ENCODE results near the gene NRXN3. TPM values are rescaled to one million over a fixed set of nuclear protein-coding genes. Genes with fewer than 3 reads are reported as not detected.
"Not testable (repeated sequence)": the region's sequence is repeated elsewhere in the genome, so short reads cannot be mapped to it uniquely, and the experiment has no call there.

NRXN3 gene
- total and polyA plus RNA-seq, 8 donors, result 0.53 to 2.5 (median 1.5) TPM

DNA sequence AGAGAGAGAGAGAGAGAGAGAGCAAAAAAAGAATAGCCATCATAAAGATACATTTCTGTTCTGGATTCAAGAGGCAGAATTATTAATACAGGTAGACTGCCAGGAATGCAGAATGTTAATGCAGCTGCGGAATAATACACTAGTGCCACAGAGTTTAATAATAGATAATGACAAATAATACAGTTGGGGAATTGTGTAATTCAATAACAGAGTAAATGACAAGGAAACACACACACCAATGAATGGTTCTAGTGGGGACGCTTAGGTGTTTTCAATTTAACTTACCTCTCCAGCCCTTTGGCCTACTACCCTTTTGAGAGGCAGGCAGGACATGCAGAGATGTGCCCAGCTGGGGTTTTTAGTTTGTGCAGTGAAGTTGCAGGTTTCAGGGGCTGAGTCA lies 313.9 kb downstream of the NRXN3 start:
- DNase-seq (no peak), FAIRE-seq (no peak), ATAC-seq (no peak)
- Histone ChIP-seq H3K27ac (no peak overlapping the region), H3K4me1 (no peaks in the 10 kb centered on the region), H3K36me3 (no peaks in the 10 kb centered on the region), H3K27me3 (peaks cover 0 to 3% (median 0%) of the 10 kb centered on the region in 4 donors), H3K9me3 (no peaks in the 10 kb centered on the region), H3K4me3 (no peak overlapping the region)
- TF ChIP-seq, protein P1, sequence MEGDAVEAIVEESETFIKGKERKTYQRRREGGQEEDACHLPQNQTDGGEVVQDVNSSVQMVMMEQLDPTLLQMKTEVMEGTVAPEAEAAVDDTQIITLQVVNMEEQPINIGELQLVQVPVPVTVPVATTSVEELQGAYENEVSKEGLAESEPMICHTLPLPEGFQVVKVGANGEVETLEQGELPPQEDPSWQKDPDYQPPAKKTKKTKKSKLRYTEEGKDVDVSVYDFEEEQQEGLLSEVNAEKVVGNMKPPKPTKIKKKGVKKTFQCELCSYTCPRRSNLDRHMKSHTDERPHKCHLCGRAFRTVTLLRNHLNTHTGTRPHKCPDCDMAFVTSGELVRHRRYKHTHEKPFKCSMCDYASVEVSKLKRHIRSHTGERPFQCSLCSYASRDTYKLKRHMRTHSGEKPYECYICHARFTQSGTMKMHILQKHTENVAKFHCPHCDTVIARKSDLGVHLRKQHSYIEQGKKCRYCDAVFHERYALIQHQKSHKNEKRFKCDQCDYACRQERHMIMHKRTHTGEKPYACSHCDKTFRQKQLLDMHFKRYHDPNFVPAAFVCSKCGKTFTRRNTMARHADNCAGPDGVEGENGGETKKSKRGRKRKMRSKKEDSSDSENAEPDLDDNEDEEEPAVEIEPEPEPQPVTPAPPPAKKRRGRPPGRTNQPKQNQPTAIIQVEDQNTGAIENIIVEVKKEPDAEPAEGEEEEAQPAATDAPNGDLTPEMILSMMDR (IDR thresholded peaks at IDR 0.05), result no peak
- 58 to 81% methylated on average over 2 of the region's 2 CpGs for WGBS, 2 donors
- intact Hi-C loops (cut with DNase I), result no loop called here

DNA sequence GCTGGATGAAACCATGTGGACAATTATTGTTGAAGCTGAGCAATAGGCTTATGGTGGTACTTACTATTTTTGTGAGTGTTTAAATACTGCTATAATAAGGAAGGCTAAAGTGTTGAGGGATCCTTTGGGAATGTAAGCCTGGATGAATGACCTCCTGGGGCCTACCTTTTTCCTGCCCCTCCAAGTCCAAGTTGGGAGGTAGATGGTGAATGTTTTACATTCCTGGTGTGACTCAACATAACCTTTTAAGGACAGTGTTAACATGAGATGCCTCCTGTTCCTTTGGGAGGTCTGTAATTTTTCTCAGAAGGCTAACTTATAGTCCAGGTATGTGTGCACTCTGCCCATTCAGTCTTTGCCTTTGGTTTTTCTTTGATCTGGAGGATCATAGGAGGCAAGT lies 315.9 kb downstream of the NRXN3 start:
- no peak for DNase-seq
- Histone ChIP-seq H3K9me3 (no peaks in the 10 kb centered on the region), H3K4me3 (no peak overlapping the region), H3K36me3 (no peaks in the 10 kb centered on the region), H3K27me3 (no peaks in the 10 kb centered on the region), H3K4me1 (no peaks in the 10 kb centered on the region), H3K27ac (no peak overlapping the region)
- intact Hi-C loops (cut with DNase I), result no loop called here
- TF ChIP-seq, protein P1 (IDR thresholded peaks at IDR 0.05), result no peak
- no peak for FAIRE-seq
- ATAC-seq, result no peak

DNA sequence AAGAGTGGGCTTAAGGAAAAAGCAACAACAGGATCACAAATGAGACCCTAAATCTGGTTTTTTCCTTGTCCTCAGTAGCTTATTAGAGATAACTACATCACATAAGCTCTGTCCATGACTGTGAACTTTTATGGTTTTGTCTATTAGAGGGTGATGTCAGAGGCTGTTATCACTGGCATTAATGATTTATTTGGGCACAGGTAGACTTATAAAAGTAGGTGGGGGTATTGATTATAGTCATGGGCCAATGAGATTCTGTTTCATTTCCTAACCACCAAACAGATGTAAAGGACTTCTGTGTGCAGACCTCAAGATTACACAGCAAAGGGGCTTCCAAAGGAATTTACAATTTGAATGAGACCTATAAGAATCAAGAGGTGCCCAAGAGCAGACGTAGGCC lies 316.4 kb downstream of the NRXN3 start:
- no peak for FAIRE-seq
- no peak for ATAC-seq
- Histone ChIP-seq H3K9me3 (no peaks in the 10 kb centered on the region), H3K27me3 (no peaks in the 10 kb centered on the region), H3K27ac (no peak overlapping the region), H3K4me3 (no peak overlapping the region), H3K36me3 (no peaks in the 10 kb centered on the region), H3K4me1 (no peaks in the 10 kb centered on the region)
- 67 to 75% methylated on average over 1 of the region's 1 CpG for WGBS, 2 donors
- intact Hi-C loops (cut with DNase I), result no loop called here
- TF ChIP-seq, protein P1 (IDR thresholded peaks at IDR 0.05), result no peak
- DNase-seq, result no peak

DNA sequence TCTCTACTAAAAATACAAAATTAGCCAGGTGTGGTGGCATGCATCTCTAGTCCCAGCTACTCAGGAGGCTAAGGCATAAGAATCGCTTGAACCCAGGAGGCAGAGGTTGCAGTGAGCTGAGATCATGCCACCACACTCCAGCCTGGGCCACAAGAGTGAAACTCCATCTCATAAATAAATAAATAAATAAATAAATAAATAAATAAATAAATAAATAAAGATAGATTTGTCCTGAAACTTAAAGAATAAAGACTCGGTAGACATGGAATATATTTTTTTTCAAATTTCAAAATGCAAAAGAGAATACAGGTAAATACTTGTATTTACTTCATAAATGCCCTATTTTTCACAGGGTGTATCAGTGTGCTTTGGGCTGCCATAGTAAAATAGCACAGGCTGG lies 317.4 kb downstream of the NRXN3 start:
- H3K4me3 ChIP-seq; FAIRE-seq; H3K27me3 ChIP-seq; H3K27ac ChIP-seq; H3K36me3 ChIP-seq; H3K9me3 ChIP-seq; intact Hi-C loops (cut with DNase I); H3K4me1 ChIP-seq; ATAC-seq; DNase-seq: not testable (repeated sequence)
- 39 to 85% methylated on average over 2 of the region's 2 CpGs for WGBS, 2 donors

DNA sequence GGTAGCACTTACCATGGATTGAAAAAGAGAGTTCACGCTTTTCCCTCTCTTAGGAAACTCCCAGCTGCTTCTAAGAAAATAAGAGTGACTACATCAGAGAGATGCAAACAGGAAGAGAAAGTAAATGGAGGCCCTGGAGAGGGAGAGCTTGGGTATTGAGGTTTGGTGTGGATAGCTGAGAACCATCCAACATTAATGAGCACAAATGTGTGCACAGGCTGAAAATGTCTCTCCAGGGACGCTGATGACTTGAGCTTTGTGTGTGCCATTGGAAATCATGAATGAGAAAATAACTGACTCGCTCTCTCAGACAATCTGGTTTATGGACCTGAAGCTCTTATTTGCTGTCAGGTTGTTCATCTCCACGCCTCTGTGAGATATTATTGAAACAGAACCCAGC lies 318.8 kb downstream of the NRXN3 start:
- H3K27me3 ChIP-seq, result no peaks in the 10 kb centered on the region
- ATAC-seq, result no peak
- TF ChIP-seq, protein P1 (IDR thresholded peaks at IDR 0.05), result no peak
- FAIRE-seq, result no peak
- intact Hi-C loops (cut with DNase I), result no loop called here
- no peaks in the 10 kb centered on the region for H3K9me3 ChIP-seq
- DNase-seq, result no peak
- H3K36me3 ChIP-seq, result no peaks in the 10 kb centered on the region
- H3K4me3 ChIP-seq, result no peak overlapping the region
- H3K4me1 ChIP-seq, result no peaks in the 10 kb centered on the region
- WGBS, 2 donors, result 68 to 73% methylated on average over 4 of the region's 4 CpGs
- no peak overlapping the region for H3K27ac ChIP-seq

DNA sequence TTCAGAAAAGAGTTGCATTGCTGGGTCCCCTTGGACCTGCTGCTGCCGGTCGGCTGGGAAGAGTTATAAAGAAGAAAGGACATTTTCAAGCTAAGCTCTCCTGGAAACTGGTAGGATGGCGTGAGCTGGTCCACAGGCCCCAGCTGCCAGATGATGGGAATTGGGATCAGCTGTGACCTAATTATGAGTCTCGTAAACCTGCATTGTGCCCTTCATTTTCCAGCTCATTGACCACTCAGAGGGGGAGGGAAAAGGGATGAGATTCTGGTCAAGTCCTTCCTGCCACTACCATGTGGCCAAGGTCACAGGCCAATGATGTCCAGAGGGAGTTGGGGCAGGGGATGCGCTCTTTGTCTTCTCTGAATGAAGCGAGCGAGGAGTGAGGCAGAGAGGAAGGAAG lies 320.9 kb downstream of the NRXN3 start:
- intact Hi-C loops (cut with DNase I), result no loop called here
- no peaks in the 10 kb centered on the region for H3K27me3 ChIP-seq
- H3K27ac ChIP-seq, result no peak overlapping the region
- no peaks in the 10 kb centered on the region for H3K4me1 ChIP-seq
- no peak overlapping the region for H3K4me3 ChIP-seq
- ATAC-seq (no peak), DNase-seq (no peak), FAIRE-seq (no peak)
- no peaks in the 10 kb centered on the region for H3K36me3 ChIP-seq
- TF ChIP-seq, protein P1 (IDR thresholded peaks at IDR 0.05), result no peak
- WGBS, 2 donors, result 70 to 74% methylated on average over 7 of the region's 7 CpGs
- no peaks in the 10 kb centered on the region for H3K9me3 ChIP-seq

Data from pancreas (tissue), 10 donors.